ENCODE results near the gene RAD52. TPM values are rescaled to one million over a fixed set of nuclear protein-coding genes. Genes with fewer than 3 reads are reported as not detected.

Gene RAD52
- polyA plus RNA-seq, 1 experiment, result 15.3 TPM

DNA sequence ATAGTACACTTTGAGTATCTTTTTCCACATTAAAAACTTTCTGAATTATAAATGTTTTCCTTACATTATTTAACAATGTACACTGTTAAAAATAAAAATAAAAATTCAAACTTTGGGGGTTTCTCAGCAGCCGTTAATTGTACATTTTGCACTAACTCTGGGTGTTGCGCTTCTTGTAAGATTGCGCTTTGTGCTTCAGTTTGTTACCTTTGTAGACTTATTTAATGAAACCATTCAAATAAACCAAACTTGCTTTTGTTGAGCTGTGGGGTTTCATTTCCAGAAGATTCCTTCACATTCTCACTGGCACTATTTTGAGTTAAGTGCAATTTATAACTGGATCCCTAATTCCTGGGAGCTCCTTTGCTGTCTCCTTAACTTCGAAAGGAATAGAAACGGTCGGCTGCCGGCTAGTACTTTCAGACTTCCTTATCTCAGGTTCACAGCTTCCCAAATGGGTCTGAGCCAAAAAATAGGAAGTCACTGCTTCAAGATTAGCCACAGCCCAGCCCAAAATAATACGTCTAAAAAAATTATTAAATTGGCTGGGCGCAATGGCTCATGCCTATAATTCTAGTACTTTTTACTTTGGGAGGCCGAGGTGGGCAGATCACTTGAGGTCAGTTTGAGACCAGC, 38.2 kb downstream of the RAD52 start:
- TF ChIP-seq, protein P1, sequence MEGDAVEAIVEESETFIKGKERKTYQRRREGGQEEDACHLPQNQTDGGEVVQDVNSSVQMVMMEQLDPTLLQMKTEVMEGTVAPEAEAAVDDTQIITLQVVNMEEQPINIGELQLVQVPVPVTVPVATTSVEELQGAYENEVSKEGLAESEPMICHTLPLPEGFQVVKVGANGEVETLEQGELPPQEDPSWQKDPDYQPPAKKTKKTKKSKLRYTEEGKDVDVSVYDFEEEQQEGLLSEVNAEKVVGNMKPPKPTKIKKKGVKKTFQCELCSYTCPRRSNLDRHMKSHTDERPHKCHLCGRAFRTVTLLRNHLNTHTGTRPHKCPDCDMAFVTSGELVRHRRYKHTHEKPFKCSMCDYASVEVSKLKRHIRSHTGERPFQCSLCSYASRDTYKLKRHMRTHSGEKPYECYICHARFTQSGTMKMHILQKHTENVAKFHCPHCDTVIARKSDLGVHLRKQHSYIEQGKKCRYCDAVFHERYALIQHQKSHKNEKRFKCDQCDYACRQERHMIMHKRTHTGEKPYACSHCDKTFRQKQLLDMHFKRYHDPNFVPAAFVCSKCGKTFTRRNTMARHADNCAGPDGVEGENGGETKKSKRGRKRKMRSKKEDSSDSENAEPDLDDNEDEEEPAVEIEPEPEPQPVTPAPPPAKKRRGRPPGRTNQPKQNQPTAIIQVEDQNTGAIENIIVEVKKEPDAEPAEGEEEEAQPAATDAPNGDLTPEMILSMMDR (IDR thresholded peaks at IDR 0.05; ENCODE audit: insufficient read depth, low read depth, low read length), result no peak
- ChIA-PET CTCF (interaction anchor here (0.9 kb wide), 1 partner anchor 335 kb away, joined by 3 read pairs; no protein-coding TSS in a partner anchor), POLR2A (no interaction called here)
- H3K27me3 ChIP-seq (ENCODE audit: control insufficient read depth, insufficient read depth, low read length), result no peaks in the 10 kb centered on the region
- H3K4me3 ChIP-seq (ENCODE audit: low read depth, low read length), result no peak overlapping the region
- no peak for DNase-seq (ENCODE audit: low read depth)
- H3K36me3 ChIP-seq (ENCODE audit: control insufficient read depth, insufficient read depth, low read length), result peaks cover 22% of the 10 kb centered on the region

DNA sequence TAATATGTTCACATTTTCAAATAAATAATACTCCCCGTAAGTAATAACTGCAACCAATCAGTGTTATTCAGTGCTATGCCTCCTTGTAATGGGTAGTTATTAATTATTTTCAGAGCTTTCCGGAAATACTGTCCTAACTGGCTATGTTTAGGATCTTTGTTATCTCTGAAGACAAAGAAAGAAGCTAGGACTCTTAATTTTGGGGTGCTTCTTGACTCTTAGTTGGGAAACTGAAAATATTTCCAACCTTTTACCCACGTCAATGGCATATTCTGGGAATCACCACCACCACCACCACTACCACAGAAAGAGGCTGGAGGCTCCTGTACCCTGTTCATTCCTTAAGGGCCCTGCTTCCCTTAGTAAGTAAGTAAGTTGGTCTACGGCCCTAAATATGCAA, 39.1 kb downstream of the RAD52 start:
- Histone ChIP-seq H3K27me3 (ENCODE audit: control insufficient read depth, insufficient read depth, low read length) (no peaks in the 10 kb centered on the region), H3K36me3 (ENCODE audit: control insufficient read depth, insufficient read depth, low read length) (peaks cover 23% of the 10 kb centered on the region), H3K4me3 (ENCODE audit: low read depth, low read length) (no peak overlapping the region)
- TF ChIP-seq, protein P1 (IDR thresholded peaks at IDR 0.05; ENCODE audit: insufficient read depth, low read depth, low read length), result no peak
- no peak for DNase-seq (ENCODE audit: low read depth)
- ChIA-PET POLR2A (interaction anchor here (0.7 kb wide), 1 partner anchor 9 kb away, joined by 3 read pairs; no protein-coding TSS in a partner anchor), CTCF (interaction anchor here (0.6 to 0.9 kb wide), 3 partner anchors 39 to 334 kb away, joined by 3 to 4 read pairs (median 3); partner anchors contain the start of gene RAD52)

DNA sequence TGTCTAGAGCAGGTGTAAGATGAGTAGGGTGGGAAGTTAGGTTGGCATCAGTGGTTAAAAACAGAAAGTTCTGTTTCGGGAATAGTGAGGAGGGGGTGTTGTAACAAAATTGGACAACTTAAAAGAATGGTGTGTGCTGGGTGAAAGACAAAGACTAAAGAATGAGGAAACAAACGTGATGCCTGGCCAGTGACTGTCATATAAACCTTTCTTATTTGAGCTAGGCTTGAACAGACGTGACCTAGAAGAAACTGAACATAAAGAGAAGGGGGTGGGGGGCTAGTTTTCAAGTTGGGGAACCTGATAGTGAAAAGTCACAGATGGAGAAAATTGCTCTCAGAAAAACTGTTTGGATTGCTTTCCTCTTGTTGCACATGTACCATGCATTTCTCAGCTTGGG, 39.6 kb downstream of the RAD52 start:
- TF ChIP-seq, protein P1 (IDR thresholded peaks at IDR 0.05; ENCODE audit: insufficient read depth, low read depth, low read length), result no peak
- H3K36me3 ChIP-seq (ENCODE audit: control insufficient read depth, insufficient read depth, low read length), result peaks cover 21% of the 10 kb centered on the region
- no peaks in the 10 kb centered on the region for H3K27me3 ChIP-seq (ENCODE audit: control insufficient read depth, insufficient read depth, low read length)
- ChIA-PET CTCF (interaction anchor here (0.8 to 1.4 kb wide), 2 partner anchors 40 to 183 kb away, joined by 4 to 5 read pairs; partner anchors contain the start of gene RAD52), POLR2A (interaction anchor here (0.6 to 0.7 kb wide), 2 partner anchors 9 to 90 kb away, joined by 3 to 4 read pairs; no protein-coding TSS in a partner anchor)
- H3K4me3 ChIP-seq (ENCODE audit: low read depth, low read length), result no peak overlapping the region
- DNase-seq (ENCODE audit: low read depth), result no peak

DNA sequence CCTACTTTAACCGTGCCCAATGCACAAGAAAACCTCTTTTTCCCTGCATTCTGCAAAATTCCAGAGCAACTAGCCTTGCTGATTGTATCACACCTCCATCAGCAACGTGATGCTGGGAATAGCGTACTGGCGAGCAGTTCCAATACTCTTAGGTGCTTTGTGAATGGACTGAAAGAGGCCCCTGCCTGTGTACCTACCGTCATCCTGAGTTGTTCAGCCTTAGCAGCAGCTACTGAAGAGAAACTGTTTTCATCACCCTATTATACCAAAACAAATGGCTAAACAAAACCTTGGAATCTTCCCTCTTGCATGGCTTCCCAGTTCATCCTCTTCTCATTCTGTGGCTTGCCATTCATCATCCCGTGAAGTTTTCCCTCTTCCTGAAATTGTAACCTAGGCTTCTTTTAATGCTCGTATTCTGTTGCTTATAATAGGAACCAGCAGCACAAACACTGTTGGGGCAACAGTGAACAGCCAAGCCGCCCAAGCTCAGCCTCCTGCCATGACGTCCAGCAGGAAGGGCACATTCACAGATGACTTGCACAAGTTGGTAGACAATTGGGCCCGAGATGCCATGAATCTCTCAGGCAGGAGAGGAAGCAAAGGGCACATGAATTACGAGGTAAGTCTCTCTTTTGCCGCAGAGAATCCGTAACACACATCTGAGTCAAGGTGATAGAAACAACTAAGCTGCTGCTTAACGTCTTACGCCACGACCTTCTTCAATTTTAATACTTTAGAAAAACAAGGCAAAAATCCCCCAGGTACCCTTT, 41.9 kb downstream of the RAD52 start:
- TF ChIP-seq, protein P1 (IDR thresholded peaks at IDR 0.05; ENCODE audit: insufficient read depth, low read depth, low read length), result no peak
- Histone ChIP-seq H3K4me3 (ENCODE audit: low read depth, low read length) (no peak overlapping the region), H3K27me3 (ENCODE audit: control insufficient read depth, insufficient read depth, low read length) (no peaks in the 10 kb centered on the region), H3K36me3 (ENCODE audit: control insufficient read depth, insufficient read depth, low read length) (peaks cover 20% of the 10 kb centered on the region)
- no peak for DNase-seq (ENCODE audit: low read depth)
- CTCF ChIA-PET, result interaction anchor here (0.7 to 1.5 kb wide), 2 partner anchors 48 to 210 kb away, joined by 3 read pairs; no protein-coding TSS in a partner anchor
- POLR2A ChIA-PET, result no interaction called here

DNA sequence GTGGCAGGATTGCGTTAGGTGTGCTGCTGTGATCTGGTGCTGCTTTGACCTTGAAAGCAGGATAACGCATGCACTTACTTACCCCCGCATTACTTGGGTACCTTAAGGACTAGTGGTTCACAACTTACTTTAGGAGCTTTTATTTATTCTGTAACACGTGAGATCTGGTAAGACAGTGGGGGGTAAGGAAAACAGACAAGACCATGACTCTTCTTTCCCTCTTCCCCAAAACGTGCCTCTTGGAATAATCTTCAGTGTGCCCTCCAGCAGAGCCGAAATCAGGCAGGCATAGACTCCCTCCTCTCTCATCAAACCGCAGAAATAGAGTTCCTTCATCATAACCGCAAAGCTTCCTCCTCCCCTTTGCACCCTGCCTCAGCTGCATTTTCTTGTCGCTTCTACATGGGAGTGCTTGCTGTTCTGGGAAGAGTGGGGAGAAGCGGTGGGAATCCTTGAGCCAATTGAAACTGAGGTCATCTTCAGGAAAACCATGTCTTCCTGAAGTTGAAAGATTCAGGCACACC, 43.4 kb downstream of the RAD52 start:
- ChIA-PET CTCF (interaction anchor here (1.2 kb wide), 1 partner anchor 90 kb away, joined by 5 read pairs; no protein-coding TSS in a partner anchor), POLR2A (no interaction called here)
- no peak overlapping the region for H3K4me3 ChIP-seq (ENCODE audit: low read depth, low read length)
- no peaks in the 10 kb centered on the region for H3K27me3 ChIP-seq (ENCODE audit: control insufficient read depth, insufficient read depth, low read length)
- TF ChIP-seq, protein P1 (IDR thresholded peaks at IDR 0.05; ENCODE audit: insufficient read depth, low read depth, low read length), result no peak
- H3K36me3 ChIP-seq (ENCODE audit: control insufficient read depth, insufficient read depth, low read length), result peaks cover 21% of the 10 kb centered on the region
- DNase-seq (ENCODE audit: low read depth), result no peak
